B cell (primary cell): ENCODE results near the gene PIAS2. TPM values are rescaled to one million over a fixed set of nuclear protein-coding genes. Genes with fewer than 3 reads are reported as not detected.
A peak's percentile ranks its signal among the peaks of the same experiment; 100 is the strongest.

Source experiments
- ATAC-seq: fragments of 200-7000 bp; cut with Tn5 transposase; one replicate; pipeline ENCODE4 v1.10.0; 2021; ENCODE audit warnings: low read depth, mild to moderate bottlenecking, moderate number of reproducible peaks, moderate library complexity
- CTCF ChIA-PET: fragments of 350-600 bp; sonication (Branson Sonifier 250); formaldehyde crosslinking; loops from one replicate; lab custom pipeline; 2021; ENCODE audit warnings: antibody characterized with exemption, inconsistent platforms; lab: Charles Lee
- POLR2A ChIA-PET: fragments of 350-600 bp; sonication (Branson Sonifier 250); formaldehyde crosslinking; loops from one replicate; lab custom pipeline; 2021; ENCODE audit warnings: antibody characterized with exemption; lab: Charles Lee
- DNase-seq: peaks from one replicate; pipeline ENCODE4 v3.0.0; 2013
- H2AFZ ChIP-seq: 2 replicates; pipeline ENCODE4 v1.6.1; 2012; ENCODE audit warnings: mild to moderate bottlenecking, low read depth, low read length; ENCODE audit not compliant: insufficient read depth, poor library complexity, severe bottlenecking
- H3K27ac ChIP-seq, 2 donors: 1 replicate in 1 of 2; 2 replicates in 1 of 2; pipeline ENCODE4 v1.5.1; 2012 to 2013; ENCODE audit warnings: low read length in 2 of 2, mild to moderate bottlenecking in 2 of 2, moderate library complexity in 1 of 2
- H3K27me3 ChIP-seq, 4 experiments: fragments of 200-600 bp in 1 of 4; sonication (generic) in 1 of 4; replicated peaks in 1 of 4; 1 replicate in 2 of 4; 2 replicates in 2 of 4; pipeline versions ENCODE4 v1.6.1 to v1.7.0; 2013 to 2016; ENCODE audit warnings: low read length in 3 of 4, mild to moderate bottlenecking in 2 of 4, mixed read lengths in 1 of 4, moderate library complexity in 1 of 4; ENCODE audit not compliant: insufficient read depth in 4 of 4, control insufficient read depth in 3 of 4; ENCODE audit errors: control extremely low read depth in 1 of 4
- H3K36me3 ChIP-seq, 2 experiments: replicated peaks in 1 of 2; 1 replicate in 1 of 2; 2 replicates in 1 of 2; pipeline versions ENCODE4 v1.6.1 to v1.7.1; 2013; ENCODE audit warnings: low read length in 1 of 2; ENCODE audit not compliant: insufficient read depth in 2 of 2, control insufficient read depth in 1 of 2; ENCODE audit errors: control extremely low read depth in 1 of 2, extremely low read depth in 1 of 2
- H3K4me1 ChIP-seq, 2 donors: fragments of 200-600 bp in 1 of 2; sonication (generic) in 1 of 2; 1 replicate in 1 of 2; 2 replicates in 1 of 2; pipeline versions ENCODE4 v1.5.1 to v1.6.1; 2013 to 2017; ENCODE audit warnings: low read length in 2 of 2; ENCODE audit not compliant: control insufficient read depth in 2 of 2, insufficient read depth in 2 of 2
- H3K4me2 ChIP-seq: replicated peaks from 2 replicates; pipeline ENCODE3; 2012; ENCODE audit warnings: mild to moderate bottlenecking, low read depth, low read length; ENCODE audit not compliant: poor library complexity, severe bottlenecking
- H3K4me3 ChIP-seq, 5 experiments: fragments of 200-600 bp in 1 of 5; sonication (generic) in 1 of 5; 1 replicate in 3 of 5; 2 replicates in 2 of 5; pipeline versions ENCODE4 v1.5.1 to v1.7.0; 2011 to 2016; ENCODE audit warnings: low read length in 4 of 5, mild to moderate bottlenecking in 4 of 5, low read depth in 2 of 5, control low read depth in 1 of 5, moderate library complexity in 1 of 5; ENCODE audit not compliant: insufficient read depth in 1 of 5; ENCODE audit errors: control extremely low read depth in 1 of 5, extremely low read depth in 1 of 5
- H3K79me2 ChIP-seq: fragments of 200-600 bp; sonication (generic); one replicate; pipeline ENCODE4 v1.6.0; 2016; ENCODE audit warnings: low read length; ENCODE audit not compliant: control insufficient read depth, insufficient read depth
- H3K9ac ChIP-seq: fragments of 200-600 bp; sonication (generic); 2 replicates; pipeline ENCODE4 v1.6.1; 2017; ENCODE audit warnings: mild to moderate bottlenecking, low read length, moderate library complexity
- H3K9me3 ChIP-seq, 3 donors: one replicate each; pipeline versions ENCODE4 v1.6.1 to v1.7.1; 2013; ENCODE audit warnings: low read length in 2 of 3; ENCODE audit not compliant: control insufficient read depth in 2 of 3, insufficient read depth in 1 of 3; ENCODE audit errors: control extremely low read depth in 1 of 3
- H4K20me1 ChIP-seq: 2 replicates; pipeline ENCODE4 v1.6.0; 2012; ENCODE audit warnings: mild to moderate bottlenecking, low read length; ENCODE audit not compliant: insufficient read depth, control insufficient read depth, poor library complexity, severe bottlenecking
- H3K27ac Mint-ChIP-seq: one replicate; pipeline ENCODE4 v1.8.0; 2021; ENCODE audit warnings: mixed read lengths
- H3K27me3 Mint-ChIP-seq: one replicate; pipeline ENCODE4 v1.8.0; 2021; ENCODE audit warnings: mixed read lengths
- H3K4me1 Mint-ChIP-seq: one replicate; pipeline ENCODE4 v1.8.0; 2021; ENCODE audit warnings: mixed read lengths
- H3K4me3 Mint-ChIP-seq: one replicate; pipeline ENCODE4 v1.8.0; 2021; ENCODE audit warnings: mixed read lengths
- H3K9me3 Mint-ChIP-seq: one replicate; pipeline ENCODE4 v1.8.0; 2022; ENCODE audit warnings: mixed read lengths; ENCODE audit not compliant: insufficient read depth
- EZH2 ChIP-seq: IDR thresholded peaks from 2 replicates; pipeline ENCODE4 v1.6.1; 2012; ENCODE audit warnings: borderline replicate concordance, low read depth, mild to moderate bottlenecking, moderate library complexity, low read length; ENCODE audit not compliant: insufficient read depth, poor library complexity, severe bottlenecking
- WGBS: methylation state at CpG from one replicate; pipeline ENCODE4 v1.1.5; 2013; ENCODE audit warnings: missing lambda C conversion rate; ENCODE audit not compliant: insufficient coverage; 5-methylcytosine and 5-hydroxymethylcytosine counted together
- intact Hi-C: fragments of 100-400 bp; cut with micrococcal nuclease; formaldehyde crosslinking; loops from one replicate; pipeline ENCODE4 v1.10.0; 2022
- polyA plus RNA-seq: library from polyadenylated mRNA; depleted of rRNA; stranded (reverse); fragments of >200 nt; gene quantifications from 2 replicates; pipeline ENCODE4 v1.2.3, GENCODE V29; 2012
- total RNA-seq, 2 donors: library from RNA; stranded (reverse); fragments of 120-200 nt in 1 of 2; gene quantifications; 1 replicate in 1 of 2; 2 replicates in 1 of 2; pipeline versions ENCODE4 v1.2.3 to v1.2.4, GENCODE V29; 2013 to 2022
- TF ChIP-seq, protein P1 (sequence below): fragments of 200-600 bp; IDR thresholded peaks from one replicate; pipeline ENCODE4 v1.8.0; 2022; ENCODE audit warnings: antibody characterized with exemption, mild to moderate bottlenecking

The PIAS2 gene
- total and polyA plus RNA-seq, 2 donors (not counting 1 experiment from before 2014, with no cell fraction given), result 7.3 to 51.1 TPM

DNA sequence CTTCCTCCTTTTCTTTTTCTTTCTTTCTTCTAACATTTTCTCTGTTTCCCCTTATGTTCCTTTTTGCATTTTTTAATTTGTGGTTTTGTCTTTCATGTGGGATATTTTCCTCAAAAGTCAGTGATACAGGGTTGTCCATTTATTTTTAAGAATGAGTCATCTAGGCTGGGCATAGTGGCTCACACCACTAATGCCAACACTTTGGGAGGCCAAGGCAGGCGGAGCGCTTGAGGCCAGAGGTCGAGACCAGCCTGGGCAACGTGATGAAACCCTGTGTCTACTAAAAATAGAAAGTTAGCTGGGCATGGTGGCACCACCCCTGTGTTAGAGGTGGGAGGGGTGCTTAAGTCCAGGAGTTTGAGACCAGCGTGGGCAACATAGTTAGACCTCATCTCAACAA is 35.9 kb upstream of the PIAS2 start:
- H3K9ac ChIP-seq, result no peak overlapping the region
- no peak overlapping the region for H3K4me2 ChIP-seq
- no peaks in the 10 kb centered on the region for H3K27me3 ChIP-seq
- no peak for ATAC-seq
- H3K9me3 Mint-ChIP-seq, result no peaks in the 10 kb centered on the region
- H3K4me3 ChIP-seq, result no peak overlapping the region
- CTCF ChIA-PET, result no interaction called here
- no peaks in the 10 kb centered on the region for H3K4me1 Mint-ChIP-seq
- POLR2A ChIA-PET, result no interaction called here
- no peaks in the 10 kb centered on the region for H3K9me3 ChIP-seq
- no peaks in the 10 kb centered on the region for H3K79me2 ChIP-seq
- H3K4me1 ChIP-seq, result no peaks in the 10 kb centered on the region
- no peaks in the 10 kb centered on the region for H3K36me3 ChIP-seq
- 100% methylated on average over 3 of the region's 5 CpGs for WGBS
- no peak overlapping the region for H3K4me3 Mint-ChIP-seq
- H3K27me3 Mint-ChIP-seq, result no peaks in the 10 kb centered on the region
- TF ChIP-seq, protein P1, sequence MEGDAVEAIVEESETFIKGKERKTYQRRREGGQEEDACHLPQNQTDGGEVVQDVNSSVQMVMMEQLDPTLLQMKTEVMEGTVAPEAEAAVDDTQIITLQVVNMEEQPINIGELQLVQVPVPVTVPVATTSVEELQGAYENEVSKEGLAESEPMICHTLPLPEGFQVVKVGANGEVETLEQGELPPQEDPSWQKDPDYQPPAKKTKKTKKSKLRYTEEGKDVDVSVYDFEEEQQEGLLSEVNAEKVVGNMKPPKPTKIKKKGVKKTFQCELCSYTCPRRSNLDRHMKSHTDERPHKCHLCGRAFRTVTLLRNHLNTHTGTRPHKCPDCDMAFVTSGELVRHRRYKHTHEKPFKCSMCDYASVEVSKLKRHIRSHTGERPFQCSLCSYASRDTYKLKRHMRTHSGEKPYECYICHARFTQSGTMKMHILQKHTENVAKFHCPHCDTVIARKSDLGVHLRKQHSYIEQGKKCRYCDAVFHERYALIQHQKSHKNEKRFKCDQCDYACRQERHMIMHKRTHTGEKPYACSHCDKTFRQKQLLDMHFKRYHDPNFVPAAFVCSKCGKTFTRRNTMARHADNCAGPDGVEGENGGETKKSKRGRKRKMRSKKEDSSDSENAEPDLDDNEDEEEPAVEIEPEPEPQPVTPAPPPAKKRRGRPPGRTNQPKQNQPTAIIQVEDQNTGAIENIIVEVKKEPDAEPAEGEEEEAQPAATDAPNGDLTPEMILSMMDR, result no peak
- TF ChIP-seq EZH2, result no peak
- intact Hi-C loops, result no loop called here
- DNase-seq, result no peak
- no peak overlapping the region for H3K27ac ChIP-seq
- no peak overlapping the region for H2AFZ ChIP-seq
- no peaks in the 10 kb centered on the region for H4K20me1 ChIP-seq
- H3K27ac Mint-ChIP-seq, result no peak overlapping the region

DNA sequence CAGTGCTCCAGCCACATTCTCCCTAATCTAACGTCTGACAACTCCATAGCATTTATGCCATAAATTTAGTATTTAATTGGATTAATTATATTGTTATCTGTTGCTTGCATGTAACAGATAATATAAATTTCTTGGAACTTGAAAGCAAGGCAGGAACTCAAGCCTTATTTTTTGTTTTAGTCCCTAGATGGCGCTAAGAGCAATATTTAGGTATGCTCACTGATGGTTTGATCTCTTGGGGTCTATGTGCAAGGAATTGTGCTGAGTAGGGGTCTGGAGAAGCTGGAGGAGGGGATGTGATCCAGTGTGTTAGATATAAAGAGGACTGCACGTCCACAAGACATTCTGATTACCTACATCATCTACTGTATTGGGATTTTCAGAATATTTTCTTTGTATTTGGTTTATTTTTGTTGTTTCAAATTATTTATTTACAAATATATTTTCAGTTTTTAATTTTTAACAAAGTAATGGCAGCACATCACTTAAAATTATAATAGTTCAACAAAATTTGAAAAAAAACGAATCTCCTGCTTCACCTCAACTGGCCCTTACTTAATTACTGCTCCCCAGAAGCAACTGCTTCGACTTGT is 32.9 kb upstream of the PIAS2 start:
- ATAC-seq (no peak), DNase-seq (peak; percentile 19)
- no peaks in the 10 kb centered on the region for H4K20me1 ChIP-seq
- no peak overlapping the region for H3K4me2 ChIP-seq
- H3K27me3 ChIP-seq, result peaks cover 0 to 3% (median 0%) of the 10 kb centered on the region in 4 experiments
- H2AFZ ChIP-seq, result no peak overlapping the region
- ChIA-PET POLR2A (no interaction called here), CTCF (interaction anchor here (0.9 kb wide), 1 partner anchor 254 kb away, joined by 5 read pairs; no protein-coding TSS in a partner anchor)
- H3K27ac ChIP-seq, result no peak overlapping the region
- no peak overlapping the region for H3K4me3 ChIP-seq
- H3K79me2 ChIP-seq, result no peaks in the 10 kb centered on the region
- H3K9ac ChIP-seq, result no peak overlapping the region
- 67% methylated on average over 3 of the region's 5 CpGs for WGBS
- TF ChIP-seq, protein P1, result peak; percentile 61
- TF ChIP-seq EZH2, result no peak
- Mint-ChIP-seq H3K27me3 (no peaks in the 10 kb centered on the region), H3K4me1 (no peaks in the 10 kb centered on the region), H3K9me3 (no peaks in the 10 kb centered on the region), H3K27ac (no peak overlapping the region), H3K4me3 (no peak overlapping the region)
- H3K36me3 ChIP-seq, result no peaks in the 10 kb centered on the region
- no peaks in the 10 kb centered on the region for H3K9me3 ChIP-seq
- intact Hi-C loops, result no loop called here
- H3K4me1 ChIP-seq, result peaks cover 4 to 13% of the 10 kb centered on the region in 2 donors
